K562 (cell line): ENCODE measurements around the gene PPP3CA. TPM values are rescaled to one million over a fixed set of nuclear protein-coding genes. Genes with fewer than 3 reads are reported as not detected.

Experiments used
- CEBPG ChIP-seq, 3 experiments: fragments of 200-800 bp in 1 of 3; sonication (Bioruptor generic) in 1 of 3; sonication (generic) in 1 of 3; formaldehyde crosslinking in 1 of 3; IDR thresholded peaks in 2 of 3; conservative IDR thresholded peaks in 1 of 3; 2 replicates each; pipeline versions ENCODE4 v1.6.1 to v1.8.0; 2016 to 2022; ENCODE audit warnings: missing compliant biosample characterization in 2 of 3, missing genetic modification characterization in 2 of 3, mild to moderate bottlenecking in 1 of 3, missing genetic modification reagents in 1 of 3
- DEAF1 ChIP-seq: fragments of 450-650 bp; formaldehyde crosslinking; IDR thresholded peaks from 2 replicates; pipeline ENCODE4 v1.4.0; 2020; ENCODE audit warnings: mild to moderate bottlenecking, moderate library complexity
- E2F4 ChIP-seq: sonication (generic); formaldehyde crosslinking; IDR thresholded peaks from 2 replicates; pipeline ENCODE4 v1.8.0; 2022; ENCODE audit warnings: mild to moderate bottlenecking, low read depth, missing genetic modification reagents
- E2F6 ChIP-seq, 2 experiments: IDR thresholded peaks; 2 replicates each; pipeline ENCODE4 v1.6.1; 2011; ENCODE audit warnings: borderline replicate concordance in 1 of 2, control low read depth in 1 of 2, low read depth in 1 of 2, low read length in 1 of 2, mild to moderate bottlenecking in 1 of 2, mixed read lengths in 1 of 2, moderate library complexity in 1 of 2; ENCODE audit not compliant: insufficient read depth in 1 of 2, insufficient read length in 1 of 2, poor library complexity in 1 of 2, severe bottlenecking in 1 of 2; ENCODE audit errors: extremely low read depth in 1 of 2
- MAZ ChIP-seq, 2 experiments: fragments of 450-650 bp in 1 of 2; sonication (generic) in 1 of 2; formaldehyde crosslinking; IDR thresholded peaks in 1 of 2; conservative IDR thresholded peaks in 1 of 2; 2 replicates each; pipeline versions ENCODE4 v1.4.0 to v1.5.0; 2020; ENCODE audit warnings: mild to moderate bottlenecking in 1 of 2, missing genetic modification reagents in 1 of 2
- MTA3 ChIP-seq: fragments of 450-650 bp; formaldehyde crosslinking; IDR thresholded peaks from 2 replicates; pipeline ENCODE4 v1.6.1; 2017; ENCODE audit warnings: mild to moderate bottlenecking, borderline replicate concordance
- RBBP5 ChIP-seq: fragments of 200-600 bp; sonication (generic); IDR thresholded peaks from 2 replicates; pipeline ENCODE4 v1.6.1; 2012; ENCODE audit warnings: borderline replicate concordance, mild to moderate bottlenecking, low read length, control low read depth, inconsistent platforms; ENCODE audit not compliant: insufficient read depth, poor library complexity, severe bottlenecking
- TFAP4 ChIP-seq: sonication (generic); formaldehyde crosslinking; IDR thresholded peaks from 2 replicates; pipeline ENCODE4 v1.8.0; 2022; ENCODE audit warnings: missing genetic modification reagents, mild to moderate bottlenecking, moderate library complexity, borderline replicate concordance
- TOE1 ChIP-seq, 2 experiments: fragments of 450-650 bp in 1 of 2; sonication (generic) in 1 of 2; formaldehyde crosslinking in 1 of 2; IDR thresholded peaks; 2 replicates each; pipeline versions ENCODE4 v1.7.1 to v1.8.0; 2016 to 2022; ENCODE audit warnings: borderline replicate concordance in 2 of 2, mild to moderate bottlenecking in 2 of 2, antibody characterized with exemption in 1 of 2, inconsistent platforms in 1 of 2, low read depth in 1 of 2, missing genetic modification reagents in 1 of 2, moderate library complexity in 1 of 2
- UBTF ChIP-seq, 2 experiments: IDR thresholded peaks; 2 replicates each; pipeline ENCODE4 v1.6.1; 2012; ENCODE audit warnings: improper control_type of control experiment in 2 of 2, low read depth in 2 of 2, low read length in 2 of 2, borderline replicate concordance in 1 of 2
- VEZF1 ChIP-seq: fragments of 200-800 bp; sonication (Bioruptor generic); IDR thresholded peaks from 2 replicates; pipeline ENCODE4 v1.6.1; 2017; ENCODE audit warnings: missing genetic modification characterization, missing compliant biosample characterization
- polyA plus RNA-seq, 8 experiments: library from polyadenylated mRNA; depleted of rRNA in 4 of 8; stranded (reverse) in 5 of 8; unstranded in 3 of 8; fragments of >200 nt; fragmentation: Nextera tagmentation in 2 of 8; fragmentation: Illumina TruSeq in 1 of 8; extraction: Ambion mirVana in 2 of 8; extraction: Trizol in 1 of 8; gene quantifications; 2 replicates each; pipeline versions ENCODE4 v1.2.1 to v1.2.3, GENCODE V29; 2011 to 2014; ENCODE audit warnings: inconsistent platforms in 1 of 8, missing spikeins in 1 of 8
- total RNA-seq, 7 experiments: library from RNA; depleted of rRNA in 6 of 7; stranded (reverse); fragments of >200 nt in 6 of 7; fragmentation: Illumina TruSeq in 2 of 7; extraction: Trizol in 2 of 7; gene quantifications; 2 replicates each; pipeline versions ENCODE4 v1.2.1 to v1.2.3, GENCODE V29; 2011 to 2021; ENCODE audit warnings: low replicate concordance in 1 of 7

PPP3CA gene
- total and polyA plus RNA-seq, 9 of the 15 experiments (the other 6 are each of a cell fraction or from before 2014, with no cell fraction given): 0.94 to 3.2 (median 1.6) TPM

GRCh38 chr4:101347557-101348366 lies 436 bp upstream of the PPP3CA start (continued):
- TF ChIP-seq TFAP4 (CRISPR knock-in tag): peak; percentile 98
- peak; percentile 59 to 61 for TF ChIP-seq MAZ (CRISPR knock-in tag; conservative IDR thresholded peaks at IDR 0.05 in 1 of 2, IDR thresholded peaks at IDR 0.05 in 1 of 2)
- no peak for TF ChIP-seq TOE1 (IDR thresholded peaks at IDR 0.05; ENCODE audit: borderline replicate concordance)
- TF ChIP-seq TOE1 (CRISPR knock-in tag; IDR thresholded peaks at IDR 0.05; ENCODE audit: borderline replicate concordance, low read depth): peak; percentile 92; the same call in 1 of the 2 replicates
- peak; percentile 13; the same call in 1 of the 2 replicates for TF ChIP-seq DEAF1 (CRISPR knock-in tag)
- TF ChIP-seq E2F4 (CRISPR knock-in tag): peak; percentile 57; the same call in 1 of the 2 replicates
- TF ChIP-seq VEZF1 (CRISPR knock-in tag): peak; percentile 89
- TF ChIP-seq CEBPG (CRISPR knock-in tag; IDR thresholded peaks at IDR 0.05): peak; percentile 40; the same call in 1 of the 2 replicates
- TF ChIP-seq CEBPG (tag; conservative IDR thresholded peaks at IDR 0.05 in 1 of 2, IDR thresholded peaks at IDR 0.05 in 1 of 2): no peak
- TF ChIP-seq MTA3: peak; percentile 61; the same call in 1 of the 2 replicates
- 0 out of 4 replicates have a peak, but pooled peaks have one; percentile 12 for TF ChIP-seq UBTF (IDR thresholded peaks at IDR 0.05; ENCODE audit: borderline replicate concordance in 1 of 2, low read depth in 2 of 2, low read length in 2 of 2)
- TF ChIP-seq E2F6 (IDR thresholded peaks at IDR 0.05; ENCODE audit: borderline replicate concordance in 1 of 2, extremely low read depth in 1 of 2, insufficient read depth in 1 of 2, insufficient read length in 1 of 2, low read depth in 1 of 2, low read length in 1 of 2, poor library complexity in 1 of 2, severe bottlenecking in 1 of 2): peak in 1 of 2 experiments; percentile 8
- peak; percentile 41 for TF ChIP-seq RBBP5
